Neural progenitor cell (in vitro differentiated cells): Measurements from ENCODE around the gene HMG20A. TPM values are rescaled to one million over a fixed set of nuclear protein-coding genes. Genes with fewer than 3 reads are reported as not detected.

Experiments used
- DNase-seq: peaks from one replicate; pipeline ENCODE4 v3.0.0-alpha.2; 2016; ENCODE audit warnings: low spot score
- H2AFZ ChIP-seq: fragments of 200-600 bp; sonication (generic); replicated peaks from 2 replicates; pipeline ENCODE4 v1.6.1; 2016; ENCODE audit warnings: antibody characterized with exemption
- H3F3A ChIP-seq: fragments of 200-600 bp; sonication (generic); 2 replicates; pipeline ENCODE4 v1.6.1; 2016; ENCODE audit warnings: antibody characterized with exemption, low read depth
- H3K27ac ChIP-seq: fragments of 200-600 bp; sonication (generic); 2 replicates; pipeline ENCODE4 v1.5.1; 2016; ENCODE audit warnings: mild to moderate bottlenecking
- H3K27me3 ChIP-seq: fragments of 200-600 bp; sonication (generic); 2 replicates; pipeline ENCODE4 v1.6.1; 2016; ENCODE audit warnings: mild to moderate bottlenecking, moderate library complexity
- H3K36me3 ChIP-seq: fragments of 200-600 bp; sonication (generic); 2 replicates; pipeline ENCODE4 v1.5.1; 2016
- H3K4me1 ChIP-seq: fragments of 200-600 bp; sonication (generic); 2 replicates; pipeline ENCODE4 v1.6.1; 2016; ENCODE audit warnings: mixed run types
- H3K4me2 ChIP-seq: fragments of 200-600 bp; sonication (generic); 2 replicates; pipeline ENCODE4 v1.6.1; 2016
- H3K4me3 ChIP-seq: fragments of 200-600 bp; sonication (generic); 2 replicates; pipeline ENCODE4 v1.5.1; 2016
- H3K79me2 ChIP-seq: fragments of 200-600 bp; sonication (generic); 2 replicates; pipeline ENCODE4 v1.6.1; 2016; ENCODE audit warnings: low read depth
- H3K9ac ChIP-seq: fragments of 200-600 bp; sonication (generic); 2 replicates; pipeline ENCODE4 v1.6.1; 2016
- H3K9me3 ChIP-seq: fragments of 200-600 bp; sonication (generic); 2 replicates; pipeline ENCODE4 v1.5.1; 2016; ENCODE audit warnings: low read depth
- H4K20me1 ChIP-seq: fragments of 200-600 bp; sonication (generic); 2 replicates; pipeline ENCODE4 v1.6.1; 2016; ENCODE audit warnings: low read depth
- H3K27ac Mint-ChIP-seq: 3 replicates; pipeline ENCODE4 v1.8.0; 2021; ENCODE audit warnings: mixed read lengths
- H3K27me3 Mint-ChIP-seq: 2 replicates; pipeline ENCODE4 v1.8.0; 2022; ENCODE audit warnings: low read depth, mild to moderate bottlenecking, inconsistent platforms, moderate library complexity, mixed read lengths; ENCODE audit not compliant: insufficient read depth
- H3K36me3 Mint-ChIP-seq: 3 replicates; pipeline ENCODE4 v1.8.0; 2021; ENCODE audit warnings: mixed read lengths
- H3K4me1 Mint-ChIP-seq: 3 replicates; pipeline ENCODE4 v1.8.0; 2021; ENCODE audit warnings: mixed read lengths
- H3K4me3 Mint-ChIP-seq: 3 replicates; pipeline ENCODE4 v1.8.0; 2021; ENCODE audit warnings: mild to moderate bottlenecking, moderate library complexity, mixed read lengths
- H3K9me3 Mint-ChIP-seq: 3 replicates; pipeline ENCODE4 v1.8.0; 2020; ENCODE audit warnings: mixed read lengths
- CTCF ChIP-seq: fragments of 200-600 bp; sonication (generic); IDR thresholded peaks from 2 replicates; pipeline ENCODE4 v1.5.1; 2017; ENCODE audit warnings: antibody characterized with exemption, mild to moderate bottlenecking
- EZH2 ChIP-seq: fragments of 200-600 bp; sonication (generic); IDR thresholded peaks from 2 replicates; pipeline ENCODE4 v1.6.1; 2017; ENCODE audit warnings: antibody characterized with exemption, mild to moderate bottlenecking, moderate library complexity
- EZH2phosphoT487 ChIP-seq: fragments of 200-600 bp; sonication (generic); IDR thresholded peaks from 2 replicates; pipeline ENCODE4 v1.6.1; 2017; ENCODE audit warnings: antibody characterized with exemption
- total RNA-seq: library from RNA; depleted of rRNA; stranded (reverse); fragments of >200 nt; gene quantifications from 2 replicates; pipeline ENCODE4 v1.2.3, GENCODE V29; 2015; ENCODE audit warnings: low replicate concordance

Gene HMG20A
- total RNA-seq, 1 donor from 2014 or later = 75.6 TPM

- no peaks in the 10 kb centered on the region for H3K9me3 ChIP-seq
- no peak overlapping the region for H3K27ac ChIP-seq
- H3K9ac ChIP-seq = no peak overlapping the region
- TF ChIP-seq EZH2 (no peak), EZH2phosphoT487 (no peak), CTCF (no peak)
- H3K27me3 ChIP-seq = no peaks in the 10 kb centered on the region
- H2AFZ ChIP-seq = no peak overlapping the region
- Mint-ChIP-seq H3K4me1 (no peaks in the 10 kb centered on the region), H3K4me3 (no peak overlapping the region), H3K36me3 (peaks cover 30% of the 10 kb centered on the region), H3K27ac (no peak overlapping the region), H3K9me3 (no peaks in the 10 kb centered on the region), H3K27me3 (no peaks in the 10 kb centered on the region)
- peaks cover 1% of the 10 kb centered on the region for H3F3A ChIP-seq
- no peaks in the 10 kb centered on the region for H3K79me2 ChIP-seq
- H3K4me2 ChIP-seq = no peak overlapping the region
- H3K36me3 ChIP-seq = peaks cover 13% of the 10 kb centered on the region
- peaks cover under 1% of the 10 kb centered on the region for H3K4me1 ChIP-seq
- DNase-seq = no peak
- H4K20me1 ChIP-seq = no peaks in the 10 kb centered on the region
- no peak overlapping the region for H3K4me3 ChIP-seq
Observed at GRCh38 chr15:77468896-77469295, 48.2 kb downstream of the HMG20A start.

GRCh38 chr15:77470235-77470634, 49.5 kb downstream of the HMG20A start:
- H3K36me3 ChIP-seq = peaks cover 13% of the 10 kb centered on the region
- no peak overlapping the region for H3K27ac ChIP-seq
- H3K4me1 ChIP-seq = peaks cover 12% of the 10 kb centered on the region
- no peaks in the 10 kb centered on the region for H4K20me1 ChIP-seq
- Mint-ChIP-seq H3K4me3 (no peak overlapping the region), H3K27me3 (no peaks in the 10 kb centered on the region), H3K36me3 (peaks cover 32% of the 10 kb centered on the region), H3K4me1 (peaks cover 7% of the 10 kb centered on the region), H3K9me3 (no peaks in the 10 kb centered on the region), H3K27ac (no peak overlapping the region)
- H3K4me3 ChIP-seq = no peak overlapping the region
- no peaks in the 10 kb centered on the region for H3K27me3 ChIP-seq
- no peaks in the 10 kb centered on the region for H3K9me3 ChIP-seq
- H3K9ac ChIP-seq = no peak overlapping the region
- H2AFZ ChIP-seq = no peak overlapping the region
- peaks cover 15% of the 10 kb centered on the region for H3F3A ChIP-seq
- H3K4me2 ChIP-seq = no peak overlapping the region
- H3K79me2 ChIP-seq = no peaks in the 10 kb centered on the region
- TF ChIP-seq CTCF = no peak
- TF ChIP-seq EZH2 = no peak
- TF ChIP-seq EZH2phosphoT487 = no peak
- DNase-seq = no peak

- Histone ChIP-seq H4K20me1 (no peaks in the 10 kb centered on the region), H3K9ac (no peak overlapping the region), H2AFZ (no peak overlapping the region), H3K4me1 (peaks cover 21% of the 10 kb centered on the region), H3K79me2 (no peaks in the 10 kb centered on the region), H3K4me2 (no peak overlapping the region), H3K4me3 (no peak overlapping the region), H3F3A (peaks cover 22% of the 10 kb centered on the region), H3K9me3 (no peaks in the 10 kb centered on the region), H3K27ac (no peak overlapping the region), H3K36me3 (peaks cover 13% of the 10 kb centered on the region), H3K27me3 (no peaks in the 10 kb centered on the region)
- no peak overlapping the region for H3K27ac Mint-ChIP-seq
- peaks cover 15% of the 10 kb centered on the region for H3K4me1 Mint-ChIP-seq
- H3K4me3 Mint-ChIP-seq = no peak overlapping the region
- H3K9me3 Mint-ChIP-seq = no peaks in the 10 kb centered on the region
- no peak for DNase-seq
- H3K27me3 Mint-ChIP-seq = no peaks in the 10 kb centered on the region
- no peak for TF ChIP-seq EZH2phosphoT487
- no peak for TF ChIP-seq EZH2
- TF ChIP-seq CTCF = no peak
- H3K36me3 Mint-ChIP-seq = peaks cover 35% of the 10 kb centered on the region
Observed at GRCh38 chr15:77473328-77473727, 52.6 kb downstream of the HMG20A start.
